SK-N-SH (cell line): ENCODE data around the gene BRD2. TPM values are rescaled to one million over a fixed set of nuclear protein-coding genes. Genes with fewer than 3 reads are reported as not detected.

Source experiments
- CTCF ChIA-PET: fragments of 300-600, 350-600 bp; formaldehyde crosslinking; extraction: SDS; loops from one replicate; lab custom pipeline; 2021; lab: Yijun Ruan, JAX
- POLR2A ChIA-PET: fragments of 350-600 bp; sonication (Branson Sonifier 250); formaldehyde crosslinking; extraction: SDS; loops from one replicate; lab custom pipeline; 2020; ENCODE audit warnings: antibody characterized with exemption, inconsistent platforms; lab: Yijun Ruan, JAX
- DNase-seq: peaks from one replicate; pipeline ENCODE4 v3.0.0; 2012
- H2AFZ ChIP-seq: fragments of 200-600 bp; sonication (generic); 2 replicates; pipeline ENCODE4 v1.8.1; 2016; ENCODE audit warnings: antibody characterized with exemption, mild to moderate bottlenecking, low read depth
- H3F3A ChIP-seq: fragments of 200-600 bp; sonication (generic); replicated peaks from 2 replicates; pipeline ENCODE3; 2016; ENCODE audit warnings: antibody characterized with exemption, mild to moderate bottlenecking; ENCODE audit not compliant: insufficient read depth
- H3K27ac ChIP-seq, 2 experiments: fragments of 200-500 bp in 1 of 2; fragments of 200-600 bp in 1 of 2; sonication (Bioruptor generic) in 1 of 2; sonication (generic), shearing (Covaris generic) in 1 of 2; 2 replicates each; pipeline versions ENCODE4 v1.5.1 to v1.6.1; 2014 to 2016; ENCODE audit warnings: low read depth in 2 of 2, inconsistent platforms in 1 of 2, low read length in 1 of 2, mild to moderate bottlenecking in 1 of 2, mixed read lengths in 1 of 2
- H3K27me3 ChIP-seq: fragments of 200-600 bp; sonication (generic), shearing (Covaris generic); 2 replicates; pipeline ENCODE4 v1.6.1; 2016; ENCODE audit warnings: mixed run types; ENCODE audit not compliant: insufficient read depth
- H3K36me3 ChIP-seq, 2 experiments: fragments of 200-500 bp in 1 of 2; fragments of 200-600 bp in 1 of 2; sonication (Bioruptor generic) in 1 of 2; sonication (generic) in 1 of 2; replicated peaks in 1 of 2; 2 replicates each; pipeline versions ENCODE3 to v1.5.1; 2014 to 2016; ENCODE audit warnings: low read length in 1 of 2, mild to moderate bottlenecking in 1 of 2; ENCODE audit not compliant: insufficient read depth in 2 of 2, control insufficient read depth in 1 of 2
- H3K4me1 ChIP-seq, 2 experiments: fragments of 200-500 bp in 1 of 2; fragments of 200-600 bp in 1 of 2; sonication (Bioruptor generic) in 1 of 2; sonication (generic), shearing (Covaris generic) in 1 of 2; 2 replicates each; pipeline versions ENCODE4 v1.5.1 to v1.6.1; 2014 to 2016; ENCODE audit warnings: low read depth in 1 of 2, low read length in 1 of 2, mixed run types in 1 of 2; ENCODE audit not compliant: insufficient read depth in 2 of 2, control insufficient read depth in 1 of 2
- H3K4me2 ChIP-seq: fragments of 200-600 bp; sonication (generic), shearing (Covaris generic); 2 replicates; pipeline ENCODE4 v1.6.1; 2017; ENCODE audit warnings: mixed run types
- H3K4me3 ChIP-seq, 2 experiments: fragments of 200-500 bp in 1 of 2; fragments of 200-600 bp in 1 of 2; sonication (Bioruptor generic) in 1 of 2; sonication (generic), shearing (Covaris generic) in 1 of 2; 2 replicates each; pipeline versions ENCODE4 v1.5.1 to v1.8.1; 2014 to 2016; ENCODE audit warnings: low read depth in 2 of 2, inconsistent platforms in 1 of 2, low read length in 1 of 2, mild to moderate bottlenecking in 1 of 2, mixed read lengths in 1 of 2, moderate library complexity in 1 of 2
- H3K79me2 ChIP-seq: fragments of 200-600 bp; sonication (generic); 2 replicates; pipeline ENCODE4 v1.8.1; 2017; ENCODE audit warnings: mild to moderate bottlenecking; ENCODE audit not compliant: insufficient read depth
- H3K9ac ChIP-seq: fragments of 200-600 bp; sonication (generic); 2 replicates; pipeline ENCODE4 v1.6.1; 2017; ENCODE audit warnings: mixed run types
- H3K9me2 ChIP-seq: fragments of 200-600 bp; sonication (generic); 2 replicates; pipeline ENCODE4 v1.6.1; 2017; ENCODE audit warnings: mixed run types
- H3K9me3 ChIP-seq: fragments of 200-600 bp; sonication (generic); 2 replicates; pipeline ENCODE4 v1.6.1; 2017; ENCODE audit warnings: mixed run types, mild to moderate bottlenecking, moderate library complexity
- H4K20me1 ChIP-seq: fragments of 200-600 bp; sonication (generic); 2 replicates; pipeline ENCODE4 v1.6.1; 2017; ENCODE audit warnings: mild to moderate bottlenecking, mixed run types; ENCODE audit not compliant: insufficient read depth
- CHD2 ChIP-seq: fragments of 150-350 bp; IDR thresholded peaks from 2 replicates; pipeline ENCODE4 v1.6.1; 2018; ENCODE audit warnings: low read length; ENCODE audit not compliant: partially characterized antibody
- ELF1 ChIP-seq: IDR thresholded peaks from 2 replicates; pipeline ENCODE4 v1.4.0; 2012
- EP300 ChIP-seq, 2 experiments: IDR thresholded peaks; 2 replicates each; pipeline versions ENCODE4 v1.4.0 to v1.6.1; 2012; ENCODE audit warnings: borderline replicate concordance in 1 of 2, low read depth in 1 of 2, low read length in 1 of 2
- EZH2phosphoT487 ChIP-seq: fragments of 200-600 bp; sonication (generic); IDR thresholded peaks from 2 replicates; pipeline ENCODE4 v1.6.1; 2017; ENCODE audit warnings: low read depth, mixed run types, mild to moderate bottlenecking, antibody characterized with exemption, moderate library complexity, borderline replicate concordance
- FOXJ3 ChIP-seq: sonication (generic); formaldehyde crosslinking; IDR thresholded peaks from 2 replicates; pipeline ENCODE4 v1.5.1; 2020; ENCODE audit warnings: mild to moderate bottlenecking, missing genetic modification reagents
- JUND ChIP-seq: IDR thresholded peaks from 2 replicates; pipeline ENCODE4 v1.4.0; 2012
- MAX ChIP-seq: IDR thresholded peaks from 2 replicates; pipeline ENCODE4 v1.4.0; 2012; ENCODE audit warnings: low read depth
- POLR2AphosphoS5 ChIP-seq: IDR thresholded peaks from 2 replicates; pipeline ENCODE4 v1.6.1; 2012; ENCODE audit warnings: low read depth, low read length
- RAD21 ChIP-seq: IDR thresholded peaks from 2 replicates; pipeline ENCODE4 v1.6.1; 2012; ENCODE audit warnings: mild to moderate bottlenecking, low read length
- RCOR1 ChIP-seq: fragments of 150-350 bp; IDR thresholded peaks from 2 replicates; pipeline ENCODE4 v1.6.1; 2017; ENCODE audit warnings: antibody characterized with exemption, low read length
- RFX5 ChIP-seq: IDR thresholded peaks from 2 replicates; pipeline ENCODE4 v1.6.1; 2012; ENCODE audit warnings: mild to moderate bottlenecking, improper control_type of control experiment, low read length
- SIN3A ChIP-seq: IDR thresholded peaks from 2 replicates; pipeline ENCODE4 v1.6.1; 2012; ENCODE audit warnings: low read depth, mild to moderate bottlenecking, low read length, moderate library complexity, borderline replicate concordance
- SMC3 ChIP-seq: IDR thresholded peaks from 2 replicates; pipeline ENCODE4 v1.6.1; 2012; ENCODE audit warnings: low read depth, low read length, improper control_type of control experiment
- TAF1 ChIP-seq: IDR thresholded peaks from 2 replicates; pipeline ENCODE4 v1.6.1; 2012; ENCODE audit warnings: low read depth, mild to moderate bottlenecking, low read length, moderate library complexity, borderline replicate concordance
- TCF12 ChIP-seq: IDR thresholded peaks from 2 replicates; pipeline ENCODE4 v1.4.0; 2012
- TEAD4 ChIP-seq: IDR thresholded peaks from 2 replicates; pipeline ENCODE4 v1.4.0; 2012; ENCODE audit warnings: mild to moderate bottlenecking, borderline replicate concordance; ENCODE audit not compliant: insufficient read depth
- USF1 ChIP-seq: IDR thresholded peaks from 2 replicates; pipeline ENCODE4 v1.4.0; 2012; ENCODE audit warnings: low read depth, borderline replicate concordance
- YY1 ChIP-seq: IDR thresholded peaks from 2 replicates; pipeline ENCODE4 v1.4.0; 2012; ENCODE audit warnings: low read depth, mild to moderate bottlenecking
- WGBS: methylation state at CpG from one replicate; pipeline ENCODE4 v1.1.6; 2017; ENCODE audit warnings: low lambda C conversion rate; 5-methylcytosine and 5-hydroxymethylcytosine counted together
- polyA plus RNA-seq, 3 experiments: library from polyadenylated mRNA; depleted of rRNA; stranded (reverse); fragments of >200 nt; gene quantifications; 2 replicates each; pipeline ENCODE4 v1.2.3, GENCODE V29; 2012
- TF ChIP-seq, protein P1 (sequence below): IDR thresholded peaks from 2 replicates; pipeline ENCODE4 v1.6.1; 2012; ENCODE audit warnings: mild to moderate bottlenecking, low read depth, low read length, moderate library complexity
- TF ChIP-seq, protein P2 (sequence below): fragments of 200-600 bp; sonication (generic); IDR thresholded peaks from 2 replicates; pipeline ENCODE4 v1.6.1; 2017; ENCODE audit warnings: antibody characterized with exemption, mild to moderate bottlenecking, moderate library complexity

The BRD2 gene
- polyA plus RNA-seq, 1 of the 3 experiments (the other 2 are of a cell fraction) = 104 TPM

GRCh38 chr6:32993363-32993973 lies 25.1 kb downstream of the BRD2 start:
- 77% methylated on average over 9 of the region's 9 CpGs for WGBS
- no peaks in the 10 kb centered on the region for H3K4me1 ChIP-seq

DNA sequence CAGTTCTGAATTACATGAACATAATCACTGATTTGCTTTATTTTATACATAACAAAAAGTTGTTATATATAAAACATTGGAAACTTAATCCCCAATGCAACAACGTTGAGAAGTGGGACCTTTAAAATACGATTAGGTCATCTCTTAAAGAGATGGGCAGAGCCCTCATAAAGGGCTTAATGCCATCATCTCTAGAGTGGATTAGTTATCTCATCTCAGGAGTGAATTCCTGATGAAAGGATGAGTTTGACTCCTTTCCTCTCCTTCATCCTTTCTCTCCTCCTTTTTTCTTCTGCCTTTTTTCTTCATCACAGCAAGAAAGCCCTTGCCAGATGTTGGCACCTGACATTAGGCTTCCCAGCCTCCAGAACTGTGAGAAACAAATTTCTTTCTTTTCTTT lies 27.1 kb downstream of the BRD2 start:
- Histone ChIP-seq H2AFZ (no peak overlapping the region), H3K27ac (no peak overlapping the region), H3K9ac (no peak overlapping the region), H3K4me3 (no peak overlapping the region), H3K4me1 (no peaks in the 10 kb centered on the region)
- TF ChIP-seq RCOR1 = no peak
- no peak for TF ChIP-seq EP300 (IDR thresholded peaks at IDR 0.05; ENCODE audit: borderline replicate concordance in 1 of 2, low read depth in 1 of 2, low read length in 1 of 2)
- TF ChIP-seq JUND = no peak
- no peak for TF ChIP-seq MAX
- no peak for TF ChIP-seq EZH2phosphoT487
- TF ChIP-seq TAF1 = no peak
- no peak for TF ChIP-seq SIN3A
- TF ChIP-seq, protein P1, sequence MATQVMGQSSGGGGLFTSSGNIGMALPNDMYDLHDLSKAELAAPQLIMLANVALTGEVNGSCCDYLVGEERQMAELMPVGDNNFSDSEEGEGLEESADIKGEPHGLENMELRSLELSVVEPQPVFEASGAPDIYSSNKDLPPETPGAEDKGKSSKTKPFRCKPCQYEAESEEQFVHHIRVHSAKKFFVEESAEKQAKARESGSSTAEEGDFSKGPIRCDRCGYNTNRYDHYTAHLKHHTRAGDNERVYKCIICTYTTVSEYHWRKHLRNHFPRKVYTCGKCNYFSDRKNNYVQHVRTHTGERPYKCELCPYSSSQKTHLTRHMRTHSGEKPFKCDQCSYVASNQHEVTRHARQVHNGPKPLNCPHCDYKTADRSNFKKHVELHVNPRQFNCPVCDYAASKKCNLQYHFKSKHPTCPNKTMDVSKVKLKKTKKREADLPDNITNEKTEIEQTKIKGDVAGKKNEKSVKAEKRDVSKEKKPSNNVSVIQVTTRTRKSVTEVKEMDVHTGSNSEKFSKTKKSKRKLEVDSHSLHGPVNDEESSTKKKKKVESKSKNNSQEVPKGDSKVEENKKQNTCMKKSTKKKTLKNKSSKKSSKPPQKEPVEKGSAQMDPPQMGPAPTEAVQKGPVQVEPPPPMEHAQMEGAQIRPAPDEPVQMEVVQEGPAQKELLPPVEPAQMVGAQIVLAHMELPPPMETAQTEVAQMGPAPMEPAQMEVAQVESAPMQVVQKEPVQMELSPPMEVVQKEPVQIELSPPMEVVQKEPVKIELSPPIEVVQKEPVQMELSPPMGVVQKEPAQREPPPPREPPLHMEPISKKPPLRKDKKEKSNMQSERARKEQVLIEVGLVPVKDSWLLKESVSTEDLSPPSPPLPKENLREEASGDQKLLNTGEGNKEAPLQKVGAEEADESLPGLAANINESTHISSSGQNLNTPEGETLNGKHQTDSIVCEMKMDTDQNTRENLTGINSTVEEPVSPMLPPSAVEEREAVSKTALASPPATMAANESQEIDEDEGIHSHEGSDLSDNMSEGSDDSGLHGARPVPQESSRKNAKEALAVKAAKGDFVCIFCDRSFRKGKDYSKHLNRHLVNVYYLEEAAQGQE = no peak
- no peak for TF ChIP-seq YY1
- TF ChIP-seq USF1 = no peak
- no peak for TF ChIP-seq RFX5
- no peak for TF ChIP-seq SMC3
- no peak for TF ChIP-seq CHD2
- no peak for TF ChIP-seq POLR2AphosphoS5
- TF ChIP-seq, protein P2, sequence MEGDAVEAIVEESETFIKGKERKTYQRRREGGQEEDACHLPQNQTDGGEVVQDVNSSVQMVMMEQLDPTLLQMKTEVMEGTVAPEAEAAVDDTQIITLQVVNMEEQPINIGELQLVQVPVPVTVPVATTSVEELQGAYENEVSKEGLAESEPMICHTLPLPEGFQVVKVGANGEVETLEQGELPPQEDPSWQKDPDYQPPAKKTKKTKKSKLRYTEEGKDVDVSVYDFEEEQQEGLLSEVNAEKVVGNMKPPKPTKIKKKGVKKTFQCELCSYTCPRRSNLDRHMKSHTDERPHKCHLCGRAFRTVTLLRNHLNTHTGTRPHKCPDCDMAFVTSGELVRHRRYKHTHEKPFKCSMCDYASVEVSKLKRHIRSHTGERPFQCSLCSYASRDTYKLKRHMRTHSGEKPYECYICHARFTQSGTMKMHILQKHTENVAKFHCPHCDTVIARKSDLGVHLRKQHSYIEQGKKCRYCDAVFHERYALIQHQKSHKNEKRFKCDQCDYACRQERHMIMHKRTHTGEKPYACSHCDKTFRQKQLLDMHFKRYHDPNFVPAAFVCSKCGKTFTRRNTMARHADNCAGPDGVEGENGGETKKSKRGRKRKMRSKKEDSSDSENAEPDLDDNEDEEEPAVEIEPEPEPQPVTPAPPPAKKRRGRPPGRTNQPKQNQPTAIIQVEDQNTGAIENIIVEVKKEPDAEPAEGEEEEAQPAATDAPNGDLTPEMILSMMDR = no peak
- TF ChIP-seq RAD21 = no peak
- no peak for TF ChIP-seq ELF1
- TF ChIP-seq FOXJ3 (CRISPR knock-in tag) = no peak
- TF ChIP-seq TEAD4 = no peak
- TF ChIP-seq, all 33 proteins: peak for 0
- H3K79me2 ChIP-seq = no peaks in the 10 kb centered on the region
- H4K20me1 ChIP-seq = no peaks in the 10 kb centered on the region
- H3K36me3 ChIP-seq = no peaks in the 10 kb centered on the region
- no peaks in the 10 kb centered on the region for H3K9me2 ChIP-seq
- H3F3A ChIP-seq = no peaks in the 10 kb centered on the region
- CTCF ChIA-PET = interaction anchor here (0.6 to 1.7 kb wide), 5 partner anchors 11 to 1153 kb away, joined by 3 to 8 read pairs (median 4); no protein-coding TSS in a partner anchor
- 5% methylated on average over 2 of the region's 2 CpGs for WGBS
- POLR2A ChIA-PET = no interaction called here
- H3K27me3 ChIP-seq = peaks cover 7% of the 10 kb centered on the region; the same call in 1 of the 2 replicates
- no peak for DNase-seq
- H3K4me2 ChIP-seq = no peak overlapping the region
- H3K9me3 ChIP-seq = no peaks in the 10 kb centered on the region; the same call in 1 of the 2 replicates

More at GRCh38 chr6:32993363-32993973, 25.1 kb downstream of the BRD2 start:
- no peak overlapping the region for H2AFZ ChIP-seq
- no peaks in the 10 kb centered on the region; the same call in 1 of the 2 replicates for H3K27me3 ChIP-seq
- H3F3A ChIP-seq = no peaks in the 10 kb centered on the region
- H3K4me3 ChIP-seq = no peak overlapping the region
- H4K20me1 ChIP-seq = no peaks in the 10 kb centered on the region
- no peak overlapping the region for H3K4me2 ChIP-seq
- H3K9me2 ChIP-seq = no peaks in the 10 kb centered on the region
- no peaks in the 10 kb centered on the region for H3K79me2 ChIP-seq
- no peak for DNase-seq
- CTCF ChIA-PET = interaction anchor here (1.0 to 1.3 kb wide), 3 partner anchors 9 to 107 kb away, joined by 4 to 8 read pairs (median 5); no protein-coding TSS in a partner anchor
- POLR2A ChIA-PET = no interaction called here
- no peak overlapping the region for H3K27ac ChIP-seq
- H3K36me3 ChIP-seq = no peaks in the 10 kb centered on the region
- no peak for TF ChIP-seq TCF12
- H3K9me3 ChIP-seq = no peaks in the 10 kb centered on the region; the same call in 1 of the 2 replicates
- H3K9ac ChIP-seq = no peak overlapping the region
